ENCODE measurements around the gene SLC2A9.

- TF ChIP-seq CTCF (IDR thresholded peaks at IDR 0.05) (no peak), POLR2AphosphoS5 (IDR thresholded peaks at IDR 0.05) (no peak), POLR2A (IDR thresholded peaks at IDR 0.05; ENCODE audit: low read depth) (no peak)
Observed at GRCh38 chr4:9903317-9903716, 118.0 kb downstream of the SLC2A9 start.
